GM12878 (cell line): ENCODE data around the gene DDIT3. TPM values are rescaled to one million over a fixed set of nuclear protein-coding genes. Genes with fewer than 3 reads are reported as not detected.

Experiments
- CEBPZ ChIP-seq: fragments of 150-350 bp; IDR thresholded peaks from 2 replicates; pipeline ENCODE4 v1.6.1; 2016; ENCODE audit warnings: low read depth, low read length
- CREB1 ChIP-seq: IDR thresholded peaks from 2 replicates; pipeline ENCODE4 v1.6.1; 2012; ENCODE audit warnings: low read depth, mild to moderate bottlenecking, inconsistent platforms
- EED ChIP-seq: sonication (generic); IDR thresholded peaks from 2 replicates; pipeline ENCODE4 v1.6.1; 2016; ENCODE audit warnings: antibody characterized with exemption, low read depth
- GATAD2B ChIP-seq: fragments of 450-650 bp; conservative IDR thresholded peaks from 2 replicates; pipeline ENCODE4 v1.6.1; 2017; ENCODE audit warnings: low read depth, mild to moderate bottlenecking, moderate library complexity
- IKZF2 ChIP-seq, 2 experiments: fragments of 450-650 bp; IDR thresholded peaks; 2 replicates each; pipeline ENCODE4 v1.6.1; 2017; ENCODE audit warnings: mild to moderate bottlenecking in 2 of 2, moderate library complexity in 2 of 2
- KLF5 ChIP-seq: fragments of 450-650 bp; IDR thresholded peaks from 2 replicates; pipeline ENCODE4 v1.6.1; 2014; ENCODE audit warnings: mild to moderate bottlenecking; ENCODE audit not compliant: partially characterized antibody
- MTA3 ChIP-seq: IDR thresholded peaks from 2 replicates; pipeline ENCODE4 v1.6.1; 2012; ENCODE audit warnings: low read length, inconsistent platforms, borderline replicate concordance
- NFXL1 ChIP-seq: fragments of 450-650 bp; IDR thresholded peaks from 2 replicates; pipeline ENCODE4 v1.6.1; 2017; ENCODE audit warnings: antibody characterized with exemption, mild to moderate bottlenecking, borderline replicate concordance
- NRF1 ChIP-seq: conservative IDR thresholded peaks from 2 replicates; pipeline ENCODE4 v1.6.1; 2011; ENCODE audit warnings: mild to moderate bottlenecking, low read depth, low read length, improper control_type of control experiment
- POLR2AphosphoS5 ChIP-seq: IDR thresholded peaks from 2 replicates; pipeline ENCODE4 v1.6.1; 2011; ENCODE audit warnings: mild to moderate bottlenecking, low read length, inconsistent platforms
- SREBF2 ChIP-seq: IDR thresholded peaks from 2 replicates; pipeline ENCODE4 v1.6.1; 2012; ENCODE audit warnings: mild to moderate bottlenecking, low read length
- SRF ChIP-seq, 2 experiments: IDR thresholded peaks; 2 replicates each; pipeline ENCODE4 v1.6.1; 2011; ENCODE audit warnings: low read depth in 2 of 2, low read length in 2 of 2, mild to moderate bottlenecking in 1 of 2, moderate library complexity in 1 of 2
- TBL1XR1 ChIP-seq: IDR thresholded peaks from 2 replicates; pipeline ENCODE4 v1.6.1; 2012; ENCODE audit warnings: low read depth, low read length, improper control_type of control experiment
- WRNIP1 ChIP-seq: IDR thresholded peaks from 2 replicates; pipeline ENCODE4 v1.6.1; 2011; ENCODE audit warnings: low read depth, low read length, improper control_type of control experiment, borderline replicate concordance
- YBX1 ChIP-seq: fragments of 450-650 bp; IDR thresholded peaks from 2 replicates; pipeline ENCODE4 v1.6.1; 2016; ENCODE audit warnings: antibody characterized with exemption
- ZNF274 ChIP-seq: IDR thresholded peaks from one replicate; pipeline ENCODE4 v1.8.0; 2011; ENCODE audit not compliant: insufficient read length, insufficient read depth
- polyA plus RNA-seq, 11 experiments: library from polyadenylated mRNA; depleted of rRNA in 4 of 11; unstranded in 6 of 11; stranded (reverse) in 5 of 11; fragments of >200 nt; fragmentation: Nextera tagmentation in 4 of 11; fragmentation: Illumina TruSeq in 1 of 11; extraction: Ambion mirVana in 4 of 11; extraction: Trizol in 1 of 11; gene quantifications; 1 replicate in 1 of 11; 2 replicates in 10 of 11; pipeline versions ENCODE4 v1.2.1 to v1.2.3, GENCODE V29; 2011 to 2016; ENCODE audit warnings: inconsistent platforms in 2 of 11, missing spikeins in 2 of 11, low read depth in 1 of 11
- total RNA-seq, 4 experiments: library from RNA; depleted of rRNA in 3 of 4; stranded (reverse); fragments of >200 nt in 3 of 4; fragmentation: Illumina TruSeq in 1 of 4; extraction: Trizol in 1 of 4; gene quantifications; 2 replicates each; pipeline versions ENCODE4 v1.2.1 to v1.2.3, GENCODE V29; 2013 to 2021
- TF ChIP-seq, protein P1 (sequence below): fragments of 450-650 bp; IDR thresholded peaks from 2 replicates; pipeline ENCODE4 v1.6.1; 2017; ENCODE audit warnings: mild to moderate bottlenecking, low read depth, inconsistent platforms; ENCODE audit not compliant: poor library complexity, severe bottlenecking
- TF ChIP-seq, protein P2 (sequence below): fragments of 450-650 bp; IDR thresholded peaks from 2 replicates; pipeline ENCODE4 v1.6.1; 2017; ENCODE audit warnings: mild to moderate bottlenecking, moderate library complexity
- TF ChIP-seq, protein P3 (sequence below): fragments of 450-650 bp; conservative IDR thresholded peaks from 2 replicates; pipeline ENCODE4 v1.6.1; 2017; ENCODE audit warnings: mild to moderate bottlenecking, moderate library complexity

DDIT3 gene
- total and polyA plus RNA-seq, 10 of the 15 experiments (the other 5 are each of a cell fraction or from before 2014, with no cell fraction given) = 9.2 to 28.9 (median 15.5) TPM

DNA sequence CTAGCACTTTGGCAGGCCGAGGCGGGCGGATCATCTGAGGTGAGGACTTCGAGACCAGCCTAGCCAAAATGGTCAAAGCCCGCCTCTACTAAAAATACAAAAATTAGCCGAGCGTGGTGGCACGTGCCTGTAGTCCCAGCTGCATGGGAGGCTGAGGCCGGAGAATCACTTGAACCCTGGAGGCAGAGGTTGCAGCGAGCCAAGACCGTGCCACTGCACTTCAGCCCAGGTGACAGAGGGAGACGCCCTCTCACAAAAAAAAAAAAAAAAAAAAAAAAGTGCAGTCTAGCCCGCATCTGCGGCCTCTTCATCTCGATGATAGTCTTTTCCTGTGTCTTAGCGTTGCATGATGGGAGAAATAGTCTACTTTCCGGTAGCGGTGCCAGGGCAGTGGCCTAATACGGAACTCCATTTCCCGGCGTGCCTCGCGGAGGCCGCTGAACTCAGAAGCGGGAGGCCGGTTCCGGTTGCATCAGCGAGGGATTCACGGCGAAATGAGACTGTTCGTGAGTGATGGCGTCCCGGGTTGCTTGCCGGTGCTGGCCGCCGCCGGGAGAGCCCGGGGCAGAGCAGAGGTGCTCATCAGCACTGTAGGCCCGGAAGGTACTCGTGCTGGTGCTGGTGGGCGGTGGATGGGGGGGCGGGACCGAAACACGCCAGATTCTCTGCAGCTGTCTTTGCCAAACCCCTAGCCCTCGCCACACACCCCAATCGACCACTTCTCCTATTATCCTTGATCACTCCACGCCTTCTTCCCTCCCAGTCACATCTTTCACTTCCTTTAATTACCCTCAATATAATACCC, 32.5 kb downstream of the DDIT3 start, which contains the start of gene MARS1 (continued):
- TF ChIP-seq CEBPZ = no peak
- peak; percentile 82; the same call in 1 of the 2 replicates for TF ChIP-seq POLR2AphosphoS5
- TF ChIP-seq YBX1 = no peak
- TF ChIP-seq CREB1 = peak; percentile 84
- TF ChIP-seq SRF (IDR thresholded peaks at IDR 0.05; ENCODE audit: low read depth in 2 of 2, low read length in 2 of 2) = peak; percentile 41 to 51; a peak in 1 of 4 replicates
- no peak for TF ChIP-seq GATAD2B
- TF ChIP-seq MTA3 = no peak
- TF ChIP-seq, protein P1, sequence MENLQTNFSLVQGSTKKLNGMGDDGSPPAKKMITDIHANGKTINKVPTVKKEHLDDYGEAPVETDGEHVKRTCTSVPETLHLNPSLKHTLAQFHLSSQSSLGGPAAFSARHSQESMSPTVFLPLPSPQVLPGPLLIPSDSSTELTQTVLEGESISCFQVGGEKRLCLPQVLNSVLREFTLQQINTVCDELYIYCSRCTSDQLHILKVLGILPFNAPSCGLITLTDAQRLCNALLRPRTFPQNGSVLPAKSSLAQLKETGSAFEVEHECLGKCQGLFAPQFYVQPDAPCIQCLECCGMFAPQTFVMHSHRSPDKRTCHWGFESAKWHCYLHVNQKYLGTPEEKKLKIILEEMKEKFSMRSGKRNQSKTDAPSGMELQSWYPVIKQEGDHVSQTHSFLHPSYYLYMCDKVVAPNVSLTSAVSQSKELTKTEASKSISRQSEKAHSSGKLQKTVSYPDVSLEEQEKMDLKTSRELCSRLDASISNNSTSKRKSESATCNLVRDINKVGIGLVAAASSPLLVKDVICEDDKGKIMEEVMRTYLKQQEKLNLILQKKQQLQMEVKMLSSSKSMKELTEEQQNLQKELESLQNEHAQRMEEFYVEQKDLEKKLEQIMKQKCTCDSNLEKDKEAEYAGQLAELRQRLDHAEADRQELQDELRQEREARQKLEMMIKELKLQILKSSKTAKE = peak; percentile 57
- peak; percentile 32 for TF ChIP-seq KLF5
- TF ChIP-seq, protein P2, sequence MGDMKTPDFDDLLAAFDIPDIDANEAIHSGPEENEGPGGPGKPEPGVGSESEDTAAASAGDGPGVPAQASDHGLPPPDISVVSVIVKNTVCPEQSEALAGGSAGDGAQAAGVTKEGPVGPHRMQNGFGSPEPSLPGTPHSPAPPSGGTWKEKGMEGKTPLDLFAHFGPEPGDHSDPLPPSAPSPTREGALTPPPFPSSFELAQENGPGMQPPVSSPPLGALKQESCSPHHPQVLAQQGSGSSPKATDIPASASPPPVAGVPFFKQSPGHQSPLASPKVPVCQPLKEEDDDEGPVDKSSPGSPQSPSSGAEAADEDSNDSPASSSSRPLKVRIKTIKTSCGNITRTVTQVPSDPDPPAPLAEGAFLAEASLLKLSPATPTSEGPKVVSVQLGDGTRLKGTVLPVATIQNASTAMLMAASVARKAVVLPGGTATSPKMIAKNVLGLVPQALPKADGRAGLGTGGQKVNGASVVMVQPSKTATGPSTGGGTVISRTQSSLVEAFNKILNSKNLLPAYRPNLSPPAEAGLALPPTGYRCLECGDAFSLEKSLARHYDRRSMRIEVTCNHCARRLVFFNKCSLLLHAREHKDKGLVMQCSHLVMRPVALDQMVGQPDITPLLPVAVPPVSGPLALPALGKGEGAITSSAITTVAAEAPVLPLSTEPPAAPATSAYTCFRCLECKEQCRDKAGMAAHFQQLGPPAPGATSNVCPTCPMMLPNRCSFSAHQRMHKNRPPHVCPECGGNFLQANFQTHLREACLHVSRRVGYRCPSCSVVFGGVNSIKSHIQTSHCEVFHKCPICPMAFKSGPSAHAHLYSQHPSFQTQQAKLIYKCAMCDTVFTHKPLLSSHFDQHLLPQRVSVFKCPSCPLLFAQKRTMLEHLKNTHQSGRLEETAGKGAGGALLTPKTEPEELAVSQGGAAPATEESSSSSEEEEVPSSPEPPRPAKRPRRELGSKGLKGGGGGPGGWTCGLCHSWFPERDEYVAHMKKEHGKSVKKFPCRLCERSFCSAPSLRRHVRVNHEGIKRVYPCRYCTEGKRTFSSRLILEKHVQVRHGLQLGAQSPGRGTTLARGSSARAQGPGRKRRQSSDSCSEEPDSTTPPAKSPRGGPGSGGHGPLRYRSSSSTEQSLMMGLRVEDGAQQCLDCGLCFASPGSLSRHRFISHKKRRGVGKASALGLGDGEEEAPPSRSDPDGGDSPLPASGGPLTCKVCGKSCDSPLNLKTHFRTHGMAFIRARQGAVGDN = no peak
- TF ChIP-seq, protein P3, sequence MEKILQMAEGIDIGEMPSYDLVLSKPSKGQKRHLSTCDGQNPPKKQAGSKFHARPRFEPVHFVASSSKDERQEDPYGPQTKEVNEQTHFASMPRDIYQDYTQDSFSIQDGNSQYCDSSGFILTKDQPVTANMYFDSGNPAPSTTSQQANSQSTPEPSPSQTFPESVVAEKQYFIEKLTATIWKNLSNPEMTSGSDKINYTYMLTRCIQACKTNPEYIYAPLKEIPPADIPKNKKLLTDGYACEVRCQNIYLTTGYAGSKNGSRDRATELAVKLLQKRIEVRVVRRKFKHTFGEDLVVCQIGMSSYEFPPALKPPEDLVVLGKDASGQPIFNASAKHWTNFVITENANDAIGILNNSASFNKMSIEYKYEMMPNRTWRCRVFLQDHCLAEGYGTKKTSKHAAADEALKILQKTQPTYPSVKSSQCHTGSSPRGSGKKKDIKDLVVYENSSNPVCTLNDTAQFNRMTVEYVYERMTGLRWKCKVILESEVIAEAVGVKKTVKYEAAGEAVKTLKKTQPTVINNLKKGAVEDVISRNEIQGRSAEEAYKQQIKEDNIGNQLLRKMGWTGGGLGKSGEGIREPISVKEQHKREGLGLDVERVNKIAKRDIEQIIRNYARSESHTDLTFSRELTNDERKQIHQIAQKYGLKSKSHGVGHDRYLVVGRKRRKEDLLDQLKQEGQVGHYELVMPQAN = peak; percentile 85
- TF ChIP-seq ZNF274 = no peak
- no peak for TF ChIP-seq SREBF2
- TF ChIP-seq NFXL1 = no peak
- peak; percentile 21; the same call in 1 of the 2 replicates for TF ChIP-seq TBL1XR1
- no peak for TF ChIP-seq IKZF2 (IDR thresholded peaks at IDR 0.05)
- no peak for TF ChIP-seq NRF1
- no peak for TF ChIP-seq EED
- TF ChIP-seq WRNIP1 = no peak
